ENCODE data around the gene PLA2G4B.

The PLA2G4B gene

DNA sequence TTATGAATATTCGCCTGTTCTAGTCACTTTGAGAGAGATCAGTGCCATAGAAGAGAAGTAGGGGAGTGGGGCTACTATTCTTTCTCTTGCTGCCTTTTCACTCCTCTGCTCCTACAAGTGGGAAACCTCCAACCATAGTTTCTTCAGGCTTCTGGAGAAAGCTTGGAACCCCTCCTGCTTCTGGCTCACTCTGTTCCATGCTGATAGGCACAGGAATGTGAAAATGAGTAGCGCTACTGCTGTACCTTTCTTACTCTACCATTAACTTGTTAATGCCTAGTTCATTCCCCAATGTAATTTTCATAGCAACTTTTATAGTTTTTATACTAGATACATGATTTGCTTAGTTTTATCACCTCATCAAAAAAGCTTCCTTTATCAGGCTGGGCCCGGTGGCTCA lies 37.5 kb upstream of the PLA2G4B start:
- TF ChIP-seq, protein P1, sequence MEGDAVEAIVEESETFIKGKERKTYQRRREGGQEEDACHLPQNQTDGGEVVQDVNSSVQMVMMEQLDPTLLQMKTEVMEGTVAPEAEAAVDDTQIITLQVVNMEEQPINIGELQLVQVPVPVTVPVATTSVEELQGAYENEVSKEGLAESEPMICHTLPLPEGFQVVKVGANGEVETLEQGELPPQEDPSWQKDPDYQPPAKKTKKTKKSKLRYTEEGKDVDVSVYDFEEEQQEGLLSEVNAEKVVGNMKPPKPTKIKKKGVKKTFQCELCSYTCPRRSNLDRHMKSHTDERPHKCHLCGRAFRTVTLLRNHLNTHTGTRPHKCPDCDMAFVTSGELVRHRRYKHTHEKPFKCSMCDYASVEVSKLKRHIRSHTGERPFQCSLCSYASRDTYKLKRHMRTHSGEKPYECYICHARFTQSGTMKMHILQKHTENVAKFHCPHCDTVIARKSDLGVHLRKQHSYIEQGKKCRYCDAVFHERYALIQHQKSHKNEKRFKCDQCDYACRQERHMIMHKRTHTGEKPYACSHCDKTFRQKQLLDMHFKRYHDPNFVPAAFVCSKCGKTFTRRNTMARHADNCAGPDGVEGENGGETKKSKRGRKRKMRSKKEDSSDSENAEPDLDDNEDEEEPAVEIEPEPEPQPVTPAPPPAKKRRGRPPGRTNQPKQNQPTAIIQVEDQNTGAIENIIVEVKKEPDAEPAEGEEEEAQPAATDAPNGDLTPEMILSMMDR (IDR thresholded peaks at IDR 0.05; ENCODE audit: low read length, missing control alignments), result no peak
- H3K4me3 ChIP-seq (replicated peaks; ENCODE audit: low read depth, low read length), result no peak overlapping the region
- DNase-seq (ENCODE audit: low read depth), result no peak

DNA sequence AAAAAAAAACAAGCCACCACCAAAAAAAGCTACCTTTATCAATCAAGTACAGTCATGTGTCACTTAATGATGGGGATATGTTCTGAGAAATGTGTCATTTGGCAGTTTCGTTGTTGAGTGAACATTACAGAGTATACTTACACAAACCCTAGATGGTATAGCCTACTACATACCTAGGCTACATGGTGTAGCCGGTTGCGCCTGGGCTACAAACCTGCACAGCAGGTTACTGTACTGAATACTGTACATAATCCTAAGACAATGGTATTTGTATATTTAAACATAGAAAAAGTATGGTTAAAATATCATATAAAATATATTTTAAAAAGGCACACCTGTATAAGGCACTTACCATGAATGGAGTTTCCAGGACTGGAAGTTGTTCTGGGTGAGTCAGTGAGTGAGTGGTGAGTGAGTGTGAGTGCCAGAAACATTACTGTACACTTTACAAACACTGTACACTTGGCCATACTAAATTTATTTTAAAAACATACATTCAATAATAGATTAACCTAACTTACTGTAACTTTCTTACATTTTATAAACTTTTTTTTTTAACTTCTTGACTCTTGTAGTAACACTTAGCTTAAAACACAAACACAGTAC lies 36.7 kb upstream of the PLA2G4B start:
- H3K4me3 ChIP-seq (replicated peaks; ENCODE audit: low read depth, low read length), result no peak overlapping the region
- TF ChIP-seq, protein P1 (IDR thresholded peaks at IDR 0.05; ENCODE audit: low read length, missing control alignments), result no peak
- DNase-seq (ENCODE audit: low read depth), result peak; percentile 20

DNA sequence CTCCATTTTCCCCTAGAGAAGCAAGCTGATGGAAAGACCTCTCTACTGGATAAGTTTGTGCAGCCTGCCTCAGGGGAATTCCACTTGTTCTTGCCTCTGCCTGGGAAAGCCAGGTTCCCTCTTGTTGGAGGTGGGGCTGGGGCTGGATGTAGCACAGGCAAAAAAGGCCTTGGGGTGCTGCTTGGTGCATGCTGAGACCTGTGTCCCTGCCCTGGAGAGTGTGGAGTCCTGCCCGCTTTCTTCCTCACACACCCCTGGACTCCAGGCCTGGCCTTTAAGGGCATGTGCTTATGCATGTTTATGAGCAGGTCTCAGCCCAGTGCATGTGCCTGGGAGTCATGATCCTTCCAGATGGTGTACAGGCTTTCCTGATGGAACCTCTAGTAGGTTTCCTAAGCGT lies 34.3 kb upstream of the PLA2G4B start:
- H3K4me3 ChIP-seq (replicated peaks; ENCODE audit: low read depth, low read length), result no peak overlapping the region
- no peak for DNase-seq (ENCODE audit: low read depth)
- TF ChIP-seq, protein P1 (IDR thresholded peaks at IDR 0.05; ENCODE audit: low read length, missing control alignments), result no peak

DNA sequence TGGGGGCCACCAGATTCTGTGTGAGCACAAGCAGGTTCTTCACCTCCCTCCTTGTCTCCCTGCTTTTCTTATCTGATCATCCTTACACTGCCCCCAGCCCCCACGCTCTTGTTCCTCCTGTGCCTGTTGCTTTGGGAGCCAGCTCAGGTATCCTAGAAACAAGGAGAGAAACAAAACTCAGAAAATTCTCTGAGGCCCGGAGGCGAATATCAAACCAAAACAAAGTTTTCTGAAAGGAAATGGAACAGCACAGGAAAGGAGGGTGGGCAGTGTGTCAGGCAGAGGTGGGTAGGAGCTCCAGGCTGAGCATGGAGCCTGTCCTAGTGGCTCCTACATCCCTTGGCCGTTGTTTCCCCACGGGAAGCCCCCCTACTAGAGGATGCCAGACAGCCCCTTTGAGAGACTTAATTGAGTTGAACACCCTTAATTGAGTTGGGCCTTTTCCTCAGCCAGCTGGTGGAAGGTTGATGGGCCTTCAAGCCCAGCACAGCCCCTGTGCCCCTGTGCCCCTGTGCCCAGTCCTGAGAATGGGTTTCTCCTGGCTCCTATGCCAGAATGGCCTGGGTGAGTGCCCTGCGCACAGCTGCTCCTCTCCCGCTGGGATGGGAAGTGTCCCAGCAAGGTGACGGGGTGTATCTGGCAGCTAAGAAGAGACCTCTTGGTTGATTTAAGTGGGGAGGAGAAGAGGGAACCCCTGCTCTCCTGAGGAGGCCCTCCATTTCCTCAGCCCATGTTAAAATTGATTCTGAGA lies 33.6 kb upstream of the PLA2G4B start:
- no peak for DNase-seq (ENCODE audit: low read depth)
- no peak overlapping the region for H3K4me3 ChIP-seq (replicated peaks; ENCODE audit: low read depth, low read length)
- TF ChIP-seq, protein P1 (IDR thresholded peaks at IDR 0.05; ENCODE audit: low read length, missing control alignments), result no peak

DNA sequence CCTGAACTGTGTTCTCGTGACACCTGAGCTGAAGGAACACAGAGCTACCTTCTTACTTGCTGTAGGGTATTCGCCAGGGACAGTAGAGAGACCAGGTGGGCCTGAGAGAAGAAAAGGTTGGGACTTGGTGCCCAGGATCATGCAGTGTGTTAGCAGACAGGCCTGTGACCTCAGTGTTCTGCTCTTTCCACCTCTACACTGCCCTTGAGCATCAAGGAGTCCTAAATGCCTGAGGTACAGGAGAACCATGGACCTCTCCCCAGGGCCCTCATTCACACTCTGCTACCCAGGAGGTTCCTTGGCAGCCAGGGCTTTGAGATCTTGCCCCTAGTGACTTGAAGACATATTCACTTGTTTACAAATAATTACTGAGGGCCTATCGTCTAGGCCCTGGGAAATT lies 32.9 kb upstream of the PLA2G4B start:
- no peak overlapping the region for H3K4me3 ChIP-seq (replicated peaks; ENCODE audit: low read depth, low read length)
- no peak for DNase-seq (ENCODE audit: low read depth)
- TF ChIP-seq, protein P1 (IDR thresholded peaks at IDR 0.05; ENCODE audit: low read length, missing control alignments), result no peak

DNA sequence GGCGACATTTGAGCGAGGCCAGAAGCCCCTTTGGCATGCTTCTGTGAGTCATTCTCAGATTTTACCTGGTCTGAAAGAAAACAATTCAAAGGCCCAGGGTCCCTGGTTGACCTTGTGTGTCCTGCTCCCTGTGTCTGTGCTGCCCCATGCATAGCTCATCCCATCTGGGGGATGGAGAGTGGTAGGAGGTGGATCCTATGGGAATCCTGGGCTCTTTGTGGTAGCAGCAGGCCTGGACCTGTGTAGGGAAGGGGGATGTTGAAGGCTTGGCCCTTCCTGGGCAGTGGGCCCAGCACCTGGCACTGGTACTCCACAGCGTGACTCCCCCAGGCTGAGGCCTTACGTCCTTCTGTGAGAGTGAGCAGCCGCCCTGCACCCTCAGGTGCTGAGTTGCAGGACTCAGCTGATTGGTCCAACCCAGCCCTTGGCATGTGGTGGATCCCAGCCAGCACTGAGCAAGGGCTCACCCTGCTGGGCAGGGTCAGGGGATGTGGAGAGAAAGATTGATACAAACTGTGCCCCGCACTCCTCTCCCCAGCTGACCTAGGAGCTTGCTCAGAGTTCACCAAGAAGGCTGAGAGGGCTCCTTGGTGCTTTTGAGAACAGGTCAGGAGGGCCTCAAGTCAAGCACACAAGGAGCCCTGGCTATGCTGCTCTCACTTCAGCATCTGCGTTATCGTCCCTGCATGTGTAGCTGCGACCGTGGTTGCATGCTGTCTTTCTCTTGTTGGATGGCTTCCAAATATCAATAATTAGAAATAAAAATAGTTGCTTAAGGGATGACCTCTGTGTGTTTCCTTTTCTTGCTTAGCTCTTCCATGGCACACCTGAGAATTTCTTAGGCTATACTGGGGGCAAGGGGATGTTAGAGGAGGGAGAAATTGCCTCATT lies 32.1 kb upstream of the PLA2G4B start:
- DNase-seq (ENCODE audit: low read depth), result no peak
- TF ChIP-seq, protein P1 (IDR thresholded peaks at IDR 0.05; ENCODE audit: low read length, missing control alignments), result no peak
- H3K4me3 ChIP-seq (replicated peaks; ENCODE audit: low read depth, low read length), result no peak overlapping the region

Measured in fibroblast of pulmonary artery (primary cell).